ENCODE results near the gene RBBP6.
"Not testable (repeated sequence)": the region's sequence is repeated elsewhere in the genome, so short reads cannot be mapped to it uniquely, and the experiment has no call there.

Gene RBBP6, protein sequence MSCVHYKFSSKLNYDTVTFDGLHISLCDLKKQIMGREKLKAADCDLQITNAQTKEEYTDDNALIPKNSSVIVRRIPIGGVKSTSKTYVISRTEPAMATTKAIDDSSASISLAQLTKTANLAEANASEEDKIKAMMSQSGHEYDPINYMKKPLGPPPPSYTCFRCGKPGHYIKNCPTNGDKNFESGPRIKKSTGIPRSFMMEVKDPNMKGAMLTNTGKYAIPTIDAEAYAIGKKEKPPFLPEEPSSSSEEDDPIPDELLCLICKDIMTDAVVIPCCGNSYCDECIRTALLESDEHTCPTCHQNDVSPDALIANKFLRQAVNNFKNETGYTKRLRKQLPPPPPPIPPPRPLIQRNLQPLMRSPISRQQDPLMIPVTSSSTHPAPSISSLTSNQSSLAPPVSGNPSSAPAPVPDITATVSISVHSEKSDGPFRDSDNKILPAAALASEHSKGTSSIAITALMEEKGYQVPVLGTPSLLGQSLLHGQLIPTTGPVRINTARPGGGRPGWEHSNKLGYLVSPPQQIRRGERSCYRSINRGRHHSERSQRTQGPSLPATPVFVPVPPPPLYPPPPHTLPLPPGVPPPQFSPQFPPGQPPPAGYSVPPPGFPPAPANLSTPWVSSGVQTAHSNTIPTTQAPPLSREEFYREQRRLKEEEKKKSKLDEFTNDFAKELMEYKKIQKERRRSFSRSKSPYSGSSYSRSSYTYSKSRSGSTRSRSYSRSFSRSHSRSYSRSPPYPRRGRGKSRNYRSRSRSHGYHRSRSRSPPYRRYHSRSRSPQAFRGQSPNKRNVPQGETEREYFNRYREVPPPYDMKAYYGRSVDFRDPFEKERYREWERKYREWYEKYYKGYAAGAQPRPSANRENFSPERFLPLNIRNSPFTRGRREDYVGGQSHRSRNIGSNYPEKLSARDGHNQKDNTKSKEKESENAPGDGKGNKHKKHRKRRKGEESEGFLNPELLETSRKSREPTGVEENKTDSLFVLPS (N-terminal part only)

DNA sequence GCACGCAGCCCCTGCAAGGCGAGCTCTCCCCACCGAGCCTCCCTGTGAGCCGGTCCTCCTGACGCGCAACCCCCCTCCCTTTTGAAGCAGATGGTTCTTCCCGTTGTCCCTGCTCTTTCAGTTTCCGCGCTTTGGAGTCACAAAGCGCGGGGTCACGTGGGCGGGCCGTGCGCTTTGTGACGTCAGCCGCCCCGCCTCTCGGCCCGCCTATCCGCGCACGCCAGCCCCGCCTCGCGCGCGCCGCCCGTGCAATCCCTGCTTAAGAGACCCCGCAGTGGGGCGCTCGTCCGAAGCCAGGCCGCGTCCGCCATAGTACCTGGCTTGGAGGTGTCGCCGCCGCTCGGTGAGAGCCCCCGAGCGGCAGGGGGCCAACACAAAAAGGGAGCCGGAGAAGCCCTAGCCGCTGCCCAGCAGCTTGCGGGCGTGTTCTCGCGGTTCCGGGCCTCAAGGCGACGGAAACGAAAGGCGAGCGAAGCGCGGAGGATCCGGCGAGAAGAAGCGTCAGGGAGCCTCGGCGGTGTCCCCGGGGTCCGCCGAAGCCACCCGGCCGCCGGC, at the start of gene RBBP6:
Gene RBBP6 (plus strand): TSS at position 272 of the 555 bp plus-strand sequence. CDS start 1,061 bp downstream, outside the sequence.
- DNase-seq = peak; percentile 91 to 94

DNA sequence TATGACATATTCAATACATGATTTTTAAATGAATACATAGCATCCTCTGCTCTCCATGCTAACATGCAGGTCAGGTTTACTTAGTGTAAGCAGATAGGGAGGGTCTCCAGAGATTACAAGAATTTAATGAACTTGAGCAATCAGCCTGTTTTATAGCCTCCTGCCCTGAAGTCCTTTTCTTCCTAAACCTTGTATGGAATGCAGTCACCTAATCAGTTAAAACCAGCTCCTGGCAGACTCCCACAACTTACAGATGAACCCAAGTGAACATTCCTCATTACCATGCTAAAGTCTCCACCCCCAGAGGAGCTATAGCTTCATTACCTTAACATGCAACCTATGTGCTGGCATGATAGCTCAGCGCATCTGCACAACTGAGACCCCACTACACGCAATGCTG, 48.5 kb upstream of the RBBP6 start:
- DNase-seq = no peak

DNA sequence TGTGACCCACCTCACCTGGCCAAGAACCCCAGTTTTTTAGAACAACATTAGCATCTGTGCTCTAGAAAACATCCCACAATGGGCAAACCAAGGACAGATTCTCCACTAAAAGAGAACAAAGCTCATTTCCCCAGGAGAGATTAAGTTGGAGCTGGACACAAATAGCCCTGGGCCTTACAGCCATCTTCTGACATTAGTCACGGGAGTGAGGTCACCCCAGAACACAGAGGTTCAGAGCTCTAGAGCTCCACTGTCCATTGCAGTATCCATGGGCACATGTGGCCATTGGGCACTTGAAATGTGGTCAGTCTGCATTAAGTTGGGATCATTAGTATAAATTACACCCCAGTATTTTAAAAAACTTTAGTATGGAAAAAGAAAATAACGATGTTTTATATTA, 47.6 kb upstream of the RBBP6 start:
- DNase-seq = no peak

DNA sequence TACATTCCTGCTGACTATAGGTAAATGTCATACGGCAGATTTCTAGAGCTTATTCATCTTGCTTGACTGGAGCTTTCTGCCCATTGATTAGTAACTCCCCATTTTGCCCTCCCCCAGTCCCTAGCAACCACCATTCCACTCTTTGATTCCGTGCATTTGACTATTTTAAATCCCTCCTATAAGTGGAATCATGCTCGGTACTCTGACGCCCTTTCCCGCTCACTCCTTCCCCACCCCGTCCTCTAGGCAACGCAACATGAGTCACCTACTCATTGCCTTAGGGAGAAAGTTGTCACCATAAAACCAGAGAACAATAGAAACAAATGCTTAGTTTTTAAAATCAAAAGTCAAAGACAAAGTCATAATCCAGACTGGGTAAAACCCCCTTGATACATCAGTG, 45.5 kb upstream of the RBBP6 start:
- DNase-seq = no peak

DNA sequence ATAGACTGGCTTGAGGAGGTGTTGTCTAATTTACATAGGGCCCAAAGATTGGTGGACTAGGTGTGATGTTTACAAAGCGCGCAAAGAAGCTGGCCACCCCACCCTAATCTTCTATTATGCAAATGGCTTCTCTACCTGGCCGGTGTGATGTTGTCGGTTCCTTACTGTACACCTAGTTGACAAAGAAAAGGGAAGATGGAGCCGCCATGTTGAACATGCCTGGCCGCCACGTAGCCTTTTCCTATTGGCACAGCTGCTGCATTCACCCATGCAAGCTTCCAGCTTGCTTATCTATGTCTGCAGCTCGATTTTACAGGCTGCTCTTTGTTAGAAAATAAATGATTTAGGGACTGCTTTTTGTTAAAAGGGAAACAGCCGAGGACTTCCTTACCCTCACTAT, 44.2 kb upstream of the RBBP6 start:
- not testable (repeated sequence) for DNase-seq

DNA sequence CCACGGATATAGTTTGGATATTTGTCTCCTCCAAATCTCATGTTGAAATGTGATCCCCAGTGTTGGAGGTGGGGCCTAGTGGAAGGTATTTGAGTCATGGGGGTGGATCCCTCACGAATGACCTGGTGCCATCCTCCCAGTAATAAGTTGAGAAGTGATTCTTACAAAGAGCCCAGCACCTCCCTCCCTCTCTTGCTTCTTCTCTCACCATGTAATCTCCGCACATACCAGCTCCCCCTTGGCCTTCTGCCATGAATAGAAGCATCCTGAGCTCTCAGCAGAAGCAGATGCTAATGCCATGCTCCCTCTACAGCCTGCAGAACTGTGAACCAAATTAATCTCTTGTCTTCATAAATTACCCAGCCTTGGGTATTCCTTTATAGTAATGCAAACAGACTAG, 41.9 kb upstream of the RBBP6 start:
- no peak for DNase-seq

DNA sequence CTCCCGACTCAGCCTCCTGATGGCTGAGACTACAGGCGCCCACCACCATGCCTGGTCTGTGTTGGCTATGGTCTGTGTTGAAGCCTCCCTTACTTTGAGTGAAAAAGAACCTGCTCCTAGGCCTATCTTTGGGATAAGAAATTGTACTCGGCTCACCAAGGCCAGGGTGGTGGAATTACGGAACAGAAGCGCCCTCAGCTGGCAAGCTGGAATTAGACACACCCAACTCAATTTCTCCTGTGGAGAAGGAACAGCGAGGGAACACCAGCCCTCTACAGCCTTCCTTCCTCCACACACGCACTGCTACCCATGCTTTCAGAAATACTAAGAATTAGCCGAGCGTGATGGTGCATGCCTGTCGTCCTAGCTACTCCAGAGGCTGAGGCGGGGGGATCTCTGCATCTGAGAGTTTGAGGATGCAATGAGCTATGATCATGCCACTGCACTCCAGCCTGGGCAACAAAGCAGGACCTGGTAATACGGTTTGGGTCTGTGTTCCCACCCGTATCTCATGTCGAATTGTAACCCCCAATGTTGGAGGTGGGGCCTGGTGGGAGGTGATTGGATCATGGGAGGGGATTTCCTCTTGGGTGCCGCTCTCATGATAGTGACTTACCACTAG, 40.1 kb upstream of the RBBP6 start:
- no peak for DNase-seq

DNA sequence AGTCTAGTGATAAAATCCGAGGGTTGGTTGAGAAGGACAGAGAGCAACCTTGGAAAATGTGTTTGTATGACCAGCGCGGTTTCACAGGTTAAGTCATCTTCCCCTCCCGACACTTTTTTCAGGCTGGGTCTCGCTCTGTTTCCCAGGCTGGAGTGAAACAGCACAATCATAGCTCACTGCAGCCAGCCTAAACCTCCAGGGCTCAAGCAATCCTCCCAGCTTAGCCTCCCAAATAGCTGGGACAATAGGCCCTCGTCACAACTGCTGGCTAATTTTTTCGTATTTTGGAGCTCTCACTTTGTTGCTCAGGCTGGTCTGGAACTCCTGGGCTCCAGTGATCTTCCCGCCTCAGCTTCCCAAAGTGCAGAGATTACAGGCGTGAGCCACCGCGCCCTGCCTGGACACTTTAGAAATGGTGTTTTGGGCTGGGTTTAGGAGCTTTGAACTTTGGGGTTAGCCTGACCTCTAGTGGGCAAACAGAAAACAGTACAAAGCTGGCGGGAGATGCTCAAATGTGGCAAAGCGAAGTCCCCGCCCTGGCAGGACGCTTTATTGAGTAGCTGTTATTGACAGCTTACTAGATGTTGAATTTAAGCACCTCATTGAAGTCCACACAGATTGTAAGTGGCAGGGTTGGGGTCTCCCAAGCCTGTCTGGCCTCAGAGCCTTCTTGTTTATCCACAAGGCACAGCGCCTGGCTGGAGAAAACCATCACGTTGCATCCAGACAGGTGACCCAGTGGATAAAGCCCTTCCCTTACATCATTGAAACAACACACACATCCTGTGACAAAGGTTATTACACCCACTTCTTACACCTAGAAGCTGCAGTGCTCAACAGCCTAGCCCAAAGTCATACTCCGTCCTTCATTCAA, 34.7 kb upstream of the RBBP6 start:
- peak; percentile 42 to 56 for DNase-seq

DNA sequence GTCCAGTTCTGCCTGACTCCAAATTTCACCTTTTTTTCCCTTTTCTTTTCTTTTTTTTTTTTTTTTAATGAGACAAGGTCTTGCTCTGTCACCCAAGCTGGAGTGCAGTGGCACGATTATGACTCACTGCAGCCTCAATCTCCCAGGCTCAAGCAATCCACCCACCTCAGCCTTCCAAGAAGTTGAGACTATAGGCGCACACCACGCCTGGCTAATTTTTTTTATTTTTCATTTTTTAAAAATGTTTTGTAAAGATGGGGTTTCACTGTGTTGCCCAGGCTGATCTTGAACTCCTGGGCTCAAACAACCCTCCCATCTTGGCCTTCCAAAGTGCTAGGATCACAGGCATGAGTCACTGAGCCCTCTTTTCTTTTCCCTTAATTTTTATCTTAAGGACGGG, 33.4 kb upstream of the RBBP6 start:
- no peak for DNase-seq

DNA sequence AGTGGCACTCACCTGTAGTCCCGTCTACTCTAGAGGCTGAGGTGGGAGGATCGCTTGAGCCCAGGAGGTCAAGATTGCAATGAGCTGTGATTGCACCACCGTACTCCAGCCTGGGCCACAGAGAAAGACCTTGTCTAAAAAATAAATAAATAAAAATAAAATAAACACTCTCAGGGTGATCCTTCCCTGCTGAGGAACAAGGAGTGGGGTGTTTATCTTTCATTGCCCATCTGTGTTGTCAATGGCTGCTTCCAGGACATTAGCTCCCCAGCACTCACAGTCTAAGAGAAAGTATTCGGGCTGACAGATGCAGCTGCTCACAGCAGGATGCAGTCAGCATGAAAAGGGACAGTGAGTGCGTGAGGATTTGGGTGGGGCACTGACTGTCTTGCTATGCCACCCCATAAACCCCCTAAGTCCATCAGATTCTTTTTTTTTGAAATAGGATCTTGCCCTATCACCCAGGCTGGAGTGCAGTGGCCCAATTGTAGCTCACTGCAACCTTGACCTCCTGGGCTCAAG, 31.3 kb upstream of the RBBP6 start:
- no peak for DNase-seq

DNA sequence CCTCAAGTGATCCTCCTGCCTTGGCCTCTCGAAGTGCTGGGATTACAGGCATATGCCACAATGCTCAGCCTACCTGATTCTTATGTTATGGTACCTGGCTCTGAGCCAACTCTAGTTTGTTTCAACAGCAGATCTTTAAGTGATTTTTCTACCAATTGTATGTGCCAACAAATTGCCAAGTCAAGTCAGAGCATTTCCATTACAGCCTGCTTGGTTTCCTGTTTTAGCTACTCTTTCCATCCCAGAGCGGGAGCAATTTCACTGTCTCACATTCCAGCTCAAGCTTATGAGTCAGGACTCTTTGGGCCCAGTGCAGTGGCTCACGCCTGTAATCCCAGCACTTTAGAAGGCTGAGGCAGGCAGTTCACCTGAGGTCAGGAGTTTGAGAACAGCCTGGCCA, 30.8 kb upstream of the RBBP6 start:
- DNase-seq = no peak

DNA sequence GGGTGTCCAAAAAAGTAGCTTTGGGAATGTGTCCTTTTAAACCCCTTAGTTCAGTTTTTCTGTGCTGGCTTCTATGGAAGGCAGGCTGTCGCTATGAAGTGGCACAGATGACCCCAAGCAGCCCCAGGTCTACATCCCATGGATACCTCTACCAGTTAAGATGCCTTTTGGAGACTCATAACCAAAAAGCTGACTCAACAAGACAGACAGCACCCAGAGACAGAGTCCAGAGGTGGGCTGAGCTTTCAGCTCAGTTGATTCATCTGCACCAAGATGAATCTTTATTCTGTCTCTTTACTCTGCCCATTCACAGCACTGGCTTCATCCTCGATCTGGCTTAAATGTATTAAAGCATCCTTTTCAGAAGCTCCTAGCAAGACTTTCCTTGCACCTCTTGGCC, 29.8 kb upstream of the RBBP6 start:
- no peak for DNase-seq

DNA sequence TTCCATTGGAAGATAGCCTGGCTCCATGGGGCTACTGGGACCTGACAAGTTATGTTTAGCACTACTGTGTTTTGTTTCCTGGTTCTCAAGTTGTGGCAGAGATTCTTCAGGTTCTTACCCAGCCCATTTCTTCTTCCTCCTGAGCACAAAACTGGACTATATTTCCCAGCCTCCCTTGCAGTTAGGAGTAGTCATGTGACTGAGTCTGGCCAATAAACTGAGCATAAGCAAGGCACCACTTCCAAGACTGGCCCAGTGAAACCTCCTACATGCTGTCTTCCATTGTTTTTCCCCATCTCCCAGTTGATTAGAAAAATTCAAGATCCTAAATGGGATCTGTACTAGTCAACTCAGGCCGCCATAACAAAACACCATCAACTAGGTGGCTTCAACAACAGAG, 28.2 kb upstream of the RBBP6 start:
- DNase-seq = no peak

DNA sequence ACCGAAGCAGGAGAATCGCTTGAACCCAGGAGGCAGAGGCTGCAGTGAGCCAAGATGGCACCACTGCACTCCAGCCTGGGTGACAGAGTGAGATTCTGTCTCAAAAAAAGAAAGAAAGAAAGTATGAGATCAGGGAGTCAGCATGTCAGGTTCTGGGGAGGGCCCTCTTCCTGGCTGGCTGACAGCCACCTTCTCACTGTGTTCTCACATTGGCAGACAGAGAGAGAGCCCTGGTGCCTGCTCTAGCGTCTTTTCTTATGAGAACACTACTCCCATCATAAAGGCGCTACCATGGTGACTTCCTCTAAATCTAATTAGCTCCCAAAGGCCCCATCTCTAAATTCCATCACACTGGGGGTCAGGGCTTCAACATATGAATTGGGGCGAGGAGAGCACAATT, 27.6 kb upstream of the RBBP6 start:
- DNase-seq = no peak

DNA sequence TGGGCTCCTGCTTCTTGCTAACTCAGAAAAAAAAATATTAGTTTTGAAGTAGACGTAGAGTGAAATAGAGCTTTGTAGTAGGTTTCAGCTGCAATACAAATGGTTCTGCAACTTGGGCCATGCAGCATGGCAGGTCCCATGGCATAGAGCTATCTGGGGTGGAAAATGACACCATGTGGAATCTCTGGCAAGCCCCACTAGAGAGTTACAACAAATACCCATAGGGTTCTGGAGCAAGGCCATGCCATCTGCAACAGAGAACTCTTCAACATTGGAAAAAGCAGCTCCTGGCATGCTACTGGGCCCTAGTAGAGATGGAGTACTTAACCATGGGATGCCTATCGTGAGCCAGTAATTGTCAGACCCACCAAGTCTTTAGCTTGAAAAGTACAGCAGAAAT, 25.3 kb upstream of the RBBP6 start:
- no peak for DNase-seq

DNA sequence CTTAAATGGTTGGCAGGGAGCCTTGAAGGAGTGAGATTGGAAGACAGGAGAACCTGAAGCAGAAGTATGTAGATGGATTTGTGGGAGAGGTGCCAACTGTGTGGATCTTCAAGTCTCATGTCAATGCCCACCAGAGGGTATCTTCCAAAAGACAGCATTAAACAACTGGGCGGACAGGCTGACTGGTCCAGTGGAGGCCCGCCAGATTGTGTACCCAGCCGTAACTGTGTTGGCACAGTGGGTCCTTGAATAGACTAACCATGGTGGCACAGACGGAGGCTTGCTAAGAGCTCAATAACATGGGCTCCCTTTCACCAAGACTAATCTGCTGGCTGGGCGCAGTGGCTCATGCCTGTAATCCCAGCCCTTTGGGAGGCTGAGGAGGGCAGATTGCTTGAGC, 24.2 kb upstream of the RBBP6 start:
- no peak for DNase-seq

DNA sequence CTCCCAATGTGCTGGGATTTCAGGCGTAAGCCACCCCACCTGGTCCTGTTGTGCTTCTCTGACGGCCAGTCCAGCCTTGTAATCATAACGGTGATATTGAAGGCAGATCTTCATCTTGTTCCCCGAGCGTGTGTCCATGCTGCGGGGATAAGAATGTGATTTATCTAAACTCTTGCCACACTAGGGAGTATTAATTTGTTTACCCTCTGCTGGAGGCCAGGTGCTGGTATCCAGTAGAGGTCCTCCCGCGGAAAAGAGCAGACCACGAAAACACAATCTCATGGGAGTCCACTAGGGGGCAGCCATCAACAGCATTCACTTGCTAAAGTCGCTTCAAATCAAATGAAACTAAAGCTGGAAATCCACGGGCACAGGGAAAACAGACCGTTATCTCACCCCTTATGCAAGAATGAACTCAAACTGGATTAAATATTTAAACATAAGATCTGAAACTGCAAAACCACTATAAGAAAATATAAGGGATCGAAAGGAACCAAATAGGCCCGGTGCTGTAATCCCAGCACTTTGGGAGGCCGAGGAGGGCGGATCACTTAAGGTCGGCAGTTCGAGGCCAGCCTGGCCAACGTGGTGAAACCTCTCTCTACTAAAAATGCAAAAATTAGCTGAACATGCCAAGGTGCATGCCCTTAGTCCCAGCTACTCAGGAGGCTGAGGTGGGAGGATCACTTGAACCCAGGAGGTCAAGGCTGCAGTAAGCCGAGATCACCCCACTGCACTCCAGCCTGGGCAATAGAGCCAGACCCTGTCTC, 22.3 kb upstream of the RBBP6 start:
- peak; percentile 65 to 79 for DNase-seq

DNA sequence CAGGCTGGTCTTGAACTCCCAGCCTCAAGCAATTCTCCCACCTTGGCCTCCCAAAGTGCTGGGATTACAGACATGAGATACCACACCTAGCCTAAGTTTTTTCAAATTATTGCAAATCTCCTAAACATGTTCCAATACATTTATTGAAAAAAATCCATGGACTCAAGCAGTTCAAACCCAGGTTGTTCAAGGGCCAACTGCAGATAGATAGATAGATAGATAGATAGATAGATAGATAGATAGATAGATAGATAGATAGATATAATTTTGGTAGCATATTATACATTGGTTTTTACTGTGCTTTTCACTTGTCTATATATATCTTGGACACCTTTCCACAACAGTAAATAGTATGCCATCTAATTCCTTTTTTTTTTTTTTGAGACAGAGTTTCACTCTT, 20.9 kb upstream of the RBBP6 start:
- no peak for DNase-seq

DNA sequence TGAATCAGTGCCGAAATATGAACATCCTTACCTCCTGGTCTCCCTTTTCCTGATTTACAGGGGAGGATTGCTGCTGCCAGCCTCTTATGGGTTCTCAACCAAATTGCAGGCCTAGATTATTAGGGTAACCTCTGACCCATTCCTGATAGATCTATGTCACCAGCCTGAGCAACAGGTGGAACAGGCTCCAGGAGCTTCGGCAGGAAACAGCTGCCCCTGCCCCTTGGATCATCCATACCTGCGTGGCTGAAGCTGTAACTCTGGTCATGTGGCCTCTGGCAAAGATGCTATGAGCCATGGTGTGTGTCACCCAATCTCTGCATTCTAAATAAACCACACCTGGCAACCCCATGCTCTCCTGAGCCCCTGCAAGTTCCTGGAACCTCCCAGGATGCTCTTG, 18.4 kb upstream of the RBBP6 start:
- no peak for DNase-seq

DNA sequence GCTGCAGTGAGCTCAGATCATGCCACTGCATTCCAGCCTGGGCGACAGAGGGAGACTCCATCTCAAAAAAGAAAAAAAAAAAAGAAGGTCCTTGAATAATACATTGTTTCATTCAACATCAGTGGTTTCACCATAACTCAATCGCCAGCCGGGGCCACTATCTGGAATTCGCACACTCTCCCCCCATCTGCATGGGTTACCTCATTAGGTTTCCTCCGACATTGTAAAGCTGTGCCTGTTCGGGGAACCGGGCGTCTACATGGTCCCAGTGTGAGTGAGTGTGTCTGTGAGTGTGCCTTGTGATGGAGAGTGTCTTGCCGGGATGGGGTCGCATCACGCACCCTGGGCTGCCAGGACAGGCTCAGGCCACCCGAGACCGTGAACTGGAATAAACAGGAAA, 16.6 kb upstream of the RBBP6 start:
- no peak for DNase-seq

DNA sequence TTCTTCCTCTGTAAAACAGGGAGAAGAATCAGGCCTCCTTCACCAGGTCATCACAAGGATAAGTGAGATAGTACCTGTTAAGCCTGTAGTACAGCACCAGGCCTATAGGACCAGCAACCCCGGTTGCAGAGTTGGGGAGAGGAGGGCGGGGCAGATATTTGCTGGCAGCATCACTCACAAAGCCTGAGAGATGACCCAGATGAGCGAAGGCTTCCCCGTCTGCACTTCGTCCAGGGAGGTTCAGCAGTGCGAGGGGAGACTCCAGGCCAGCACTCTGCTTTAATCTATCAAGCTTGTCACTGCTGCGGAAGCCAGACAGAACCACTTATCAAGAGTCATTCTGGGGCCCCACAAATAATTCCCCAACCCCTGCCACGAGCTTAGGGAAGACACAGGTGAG, 15.8 kb upstream of the RBBP6 start:
- no peak for DNase-seq

All from activated CD4-positive, alpha-beta T cell treated with anti-CD3 and anti-CD28 coated beads for 4 hours (primary cell).